ENCODE results near the gene STXBP5L.

Gene STXBP5L

GRCh38 chr3:121252676-121253075 lies 344.7 kb downstream of the STXBP5L start:
- Histone ChIP-seq H3K27ac (no peak overlapping the region), H3K36me3 (no peaks in the 10 kb centered on the region), H3K27me3 (ENCODE audit: insufficient read depth, low read depth, severe bottlenecking) (no peaks in the 10 kb centered on the region), H3K4me3 (ENCODE audit: low read depth, low read length) (no peak overlapping the region), H3K9me3 (ENCODE audit: severe bottlenecking) (no peaks in the 10 kb centered on the region)
- DNase-seq = no peak
- TF ChIP-seq, protein P1, sequence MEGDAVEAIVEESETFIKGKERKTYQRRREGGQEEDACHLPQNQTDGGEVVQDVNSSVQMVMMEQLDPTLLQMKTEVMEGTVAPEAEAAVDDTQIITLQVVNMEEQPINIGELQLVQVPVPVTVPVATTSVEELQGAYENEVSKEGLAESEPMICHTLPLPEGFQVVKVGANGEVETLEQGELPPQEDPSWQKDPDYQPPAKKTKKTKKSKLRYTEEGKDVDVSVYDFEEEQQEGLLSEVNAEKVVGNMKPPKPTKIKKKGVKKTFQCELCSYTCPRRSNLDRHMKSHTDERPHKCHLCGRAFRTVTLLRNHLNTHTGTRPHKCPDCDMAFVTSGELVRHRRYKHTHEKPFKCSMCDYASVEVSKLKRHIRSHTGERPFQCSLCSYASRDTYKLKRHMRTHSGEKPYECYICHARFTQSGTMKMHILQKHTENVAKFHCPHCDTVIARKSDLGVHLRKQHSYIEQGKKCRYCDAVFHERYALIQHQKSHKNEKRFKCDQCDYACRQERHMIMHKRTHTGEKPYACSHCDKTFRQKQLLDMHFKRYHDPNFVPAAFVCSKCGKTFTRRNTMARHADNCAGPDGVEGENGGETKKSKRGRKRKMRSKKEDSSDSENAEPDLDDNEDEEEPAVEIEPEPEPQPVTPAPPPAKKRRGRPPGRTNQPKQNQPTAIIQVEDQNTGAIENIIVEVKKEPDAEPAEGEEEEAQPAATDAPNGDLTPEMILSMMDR (IDR thresholded peaks at IDR 0.05; ENCODE audit: low read depth, low read length) = no peak

DNA sequence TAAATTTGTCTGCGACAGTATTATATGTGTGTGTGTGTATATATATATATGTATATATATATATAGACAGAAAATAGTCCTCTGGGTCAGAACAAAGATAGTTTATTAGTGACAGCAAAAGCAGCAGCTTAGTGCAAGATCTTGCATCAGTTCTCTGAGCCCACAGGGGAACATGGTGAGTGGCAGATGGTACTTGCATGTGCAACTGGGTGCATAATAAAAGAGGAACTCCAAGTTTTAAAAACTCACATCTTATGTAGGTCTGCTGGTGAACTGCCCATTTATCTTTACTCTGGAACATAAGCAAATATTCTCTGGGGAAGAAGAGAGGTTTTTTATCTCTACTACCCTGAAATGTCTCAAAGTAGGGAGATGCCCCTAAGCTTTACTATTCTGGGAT lies 361.4 kb downstream of the STXBP5L start:
- Histone ChIP-seq H3K36me3 (no peaks in the 10 kb centered on the region), H3K4me3 (ENCODE audit: low read depth, low read length) (no peak overlapping the region), H3K27ac (no peak overlapping the region), H3K27me3 (ENCODE audit: insufficient read depth, low read depth, severe bottlenecking) (no peaks in the 10 kb centered on the region), H3K9me3 (ENCODE audit: severe bottlenecking) (no peaks in the 10 kb centered on the region)
- no peak for DNase-seq
- TF ChIP-seq, protein P1 (IDR thresholded peaks at IDR 0.05; ENCODE audit: low read depth, low read length) = no peak

GRCh38 chr3:121274411-121274810 lies 366.4 kb downstream of the STXBP5L start:
- TF ChIP-seq, protein P1 (IDR thresholded peaks at IDR 0.05; ENCODE audit: low read depth, low read length) = no peak

DNA sequence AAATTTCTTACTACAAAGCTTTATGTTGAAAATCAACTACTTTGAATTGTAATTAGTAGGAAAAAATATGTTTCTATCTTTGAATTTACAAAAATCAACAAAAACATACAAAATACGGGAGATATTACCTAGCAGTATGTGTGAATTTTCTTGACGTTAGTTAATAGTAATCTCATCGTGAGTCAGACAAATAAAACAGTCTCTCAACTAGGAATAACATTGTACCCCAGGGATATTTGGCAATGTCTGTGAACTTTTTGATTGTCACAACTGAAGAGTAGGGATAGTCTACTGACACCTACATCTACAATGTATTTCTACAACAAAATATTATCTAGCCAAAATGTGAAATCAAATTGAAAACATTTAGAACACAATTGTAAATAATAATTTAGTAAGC lies 387.4 kb downstream of the STXBP5L start:
- Histone ChIP-seq H3K9me3 (ENCODE audit: severe bottlenecking) (no peaks in the 10 kb centered on the region), H3K27ac (no peak overlapping the region), H3K36me3 (no peaks in the 10 kb centered on the region), H3K4me3 (ENCODE audit: low read depth, low read length) (no peak overlapping the region), H3K27me3 (ENCODE audit: insufficient read depth, low read depth, severe bottlenecking) (no peaks in the 10 kb centered on the region)
- DNase-seq = no peak
- TF ChIP-seq, protein P1 (IDR thresholded peaks at IDR 0.05; ENCODE audit: low read depth, low read length) = no peak

More at GRCh38 chr3:121274411-121274810, 366.4 kb downstream of the STXBP5L start:
- Histone ChIP-seq H3K4me3 (ENCODE audit: low read depth, low read length) (no peak overlapping the region), H3K27me3 (ENCODE audit: insufficient read depth, low read depth, severe bottlenecking) (no peaks in the 10 kb centered on the region), H3K27ac (no peak overlapping the region), H3K36me3 (no peaks in the 10 kb centered on the region), H3K9me3 (ENCODE audit: severe bottlenecking) (no peaks in the 10 kb centered on the region)
- no peak for DNase-seq

DNA sequence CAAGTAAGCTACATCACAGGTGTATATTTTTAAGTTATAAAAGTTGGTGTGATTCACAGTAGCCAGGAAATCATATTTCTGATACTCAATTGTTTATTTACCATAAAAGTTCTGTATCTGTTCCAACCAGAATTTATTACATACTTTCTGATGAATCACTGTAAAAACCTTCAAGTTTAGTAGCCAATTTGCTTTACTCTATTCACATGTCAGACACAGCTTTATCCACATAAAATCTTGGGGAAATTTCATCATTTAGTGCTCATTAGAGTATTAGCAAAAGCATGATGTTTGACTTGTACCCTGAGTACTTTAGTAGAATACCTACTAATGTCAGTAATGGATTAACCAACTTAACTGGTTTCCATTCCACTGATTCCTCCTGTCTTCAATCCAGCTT lies 388.0 kb downstream of the STXBP5L start:
- DNase-seq = no peak
- no peaks in the 10 kb centered on the region for H3K36me3 ChIP-seq
- no peaks in the 10 kb centered on the region for H3K27me3 ChIP-seq (ENCODE audit: insufficient read depth, low read depth, severe bottlenecking)
- H3K27ac ChIP-seq = no peak overlapping the region
- no peaks in the 10 kb centered on the region for H3K9me3 ChIP-seq (ENCODE audit: severe bottlenecking)
- TF ChIP-seq, protein P1 (IDR thresholded peaks at IDR 0.05; ENCODE audit: low read depth, low read length) = no peak
- no peak overlapping the region for H3K4me3 ChIP-seq (ENCODE audit: low read depth, low read length)

- Histone ChIP-seq H3K9me3 (ENCODE audit: severe bottlenecking) (no peaks in the 10 kb centered on the region), H3K27ac (no peak overlapping the region), H3K36me3 (no peaks in the 10 kb centered on the region), H3K27me3 (ENCODE audit: insufficient read depth, low read depth, severe bottlenecking) (no peaks in the 10 kb centered on the region), H3K4me3 (ENCODE audit: low read depth, low read length) (no peak overlapping the region)
- no peak for DNase-seq
- TF ChIP-seq, protein P1 (IDR thresholded peaks at IDR 0.05; ENCODE audit: low read depth, low read length) = no peak
Observed at GRCh38 chr3:121324320-121324719, 416.3 kb downstream of the STXBP5L start.
